HepG2 (cell line): ENCODE measurements around the gene COASY. TPM values are rescaled to one million over a fixed set of nuclear protein-coding genes. Genes with fewer than 3 reads are reported as not detected.

Experiments used
- ATM ChIP-seq: fragments of 450-650 bp; IDR thresholded peaks from 2 replicates; pipeline ENCODE4 v1.7.1; 2017; ENCODE audit warnings: mild to moderate bottlenecking, borderline replicate concordance
- EEA1 ChIP-seq: sonication (generic); formaldehyde crosslinking; IDR thresholded peaks from 2 replicates; pipeline ENCODE4 v1.5.1; 2020; ENCODE audit warnings: mild to moderate bottlenecking, missing genetic modification reagents, borderline replicate concordance
- EHMT2 ChIP-seq: fragments of 200-600 bp; sonication (generic); IDR thresholded peaks from 2 replicates; pipeline ENCODE4 v1.7.0; 2017; ENCODE audit warnings: antibody characterized with exemption, low read depth, low read length, borderline replicate concordance
- MBD4 ChIP-seq: IDR thresholded peaks from 2 replicates; pipeline ENCODE4 v1.6.1; 2012; ENCODE audit warnings: low read length, inconsistent platforms, borderline replicate concordance
- NFIB ChIP-seq: sonication (generic); formaldehyde crosslinking; IDR thresholded peaks from 2 replicates; pipeline ENCODE4 v1.9.0; 2021; ENCODE audit warnings: missing genetic modification reagents, mild to moderate bottlenecking, borderline replicate concordance
- NR3C1 ChIP-seq: sonication (generic); formaldehyde crosslinking; IDR thresholded peaks from 2 replicates; pipeline ENCODE4 v1.4.0; 2020; ENCODE audit warnings: missing genetic modification reagents
- RNF219 ChIP-seq: sonication (generic); formaldehyde crosslinking; IDR thresholded peaks from 2 replicates; pipeline ENCODE4 v1.5.0; 2020; ENCODE audit warnings: mild to moderate bottlenecking, missing genetic modification reagents
- SALL1 ChIP-seq: sonication (generic); formaldehyde crosslinking; IDR thresholded peaks from 2 replicates; pipeline ENCODE4 v1.8.0; 2022; ENCODE audit warnings: mild to moderate bottlenecking, missing genetic modification reagents
- U2AF1 ChIP-seq: fragments of 200-400 bp; formaldehyde crosslinking; optimal IDR thresholded peaks from 2 replicates; pipeline ENCODE3; 2017; ENCODE audit warnings: mild to moderate bottlenecking, low read depth, low read length
- ZFP82 ChIP-seq: sonication (generic); formaldehyde crosslinking; IDR thresholded peaks from 2 replicates; pipeline ENCODE4 v1.5.1; 2020; ENCODE audit warnings: mild to moderate bottlenecking, missing genetic modification reagents, borderline replicate concordance
- ZNF605 ChIP-seq: sonication (generic); formaldehyde crosslinking; IDR thresholded peaks from 2 replicates; pipeline ENCODE4 v1.8.0; 2022; ENCODE audit warnings: mild to moderate bottlenecking, missing genetic modification reagents
- ZNF724P ChIP-seq: sonication (generic); formaldehyde crosslinking; IDR thresholded peaks from 2 replicates; pipeline ENCODE4 v1.8.0; 2022; ENCODE audit warnings: missing genetic modification reagents, borderline replicate concordance
- ZNF740 ChIP-seq: sonication (generic); formaldehyde crosslinking; IDR thresholded peaks from 2 replicates; pipeline ENCODE4 v1.4.0; 2020; ENCODE audit warnings: missing genetic modification reagents
- ZNF800 ChIP-seq: sonication (generic); formaldehyde crosslinking; IDR thresholded peaks from 2 replicates; pipeline ENCODE4 v1.4.0; 2020; ENCODE audit warnings: missing genetic modification reagents
- polyA plus RNA-seq, 8 experiments: library from polyadenylated mRNA; depleted of rRNA in 3 of 8; stranded (reverse) in 7 of 8; unstranded in 1 of 8; fragments of >200 nt; fragmentation: Illumina TruSeq in 4 of 8; extraction: Trizol in 4 of 8; gene quantifications; 2 replicates each; pipeline versions ENCODE4 v1.2.1 to v1.2.3, GENCODE V29; 2011 to 2016; ENCODE audit warnings: low read depth in 4 of 8, missing spikeins in 1 of 8, mixed read lengths in 1 of 8; ENCODE audit not compliant: insufficient read depth in 1 of 8
- total RNA-seq, 5 experiments: library from RNA; depleted of rRNA; stranded (reverse); fragments of >200 nt; fragmentation: Illumina TruSeq; extraction: Trizol; gene quantifications; 2 replicates each; pipeline ENCODE4 v1.2.3, GENCODE V29; 2016; ENCODE audit warnings: low read depth in 1 of 5
- TF ChIP-seq, protein P1 (sequence below): sonication (generic); formaldehyde crosslinking; IDR thresholded peaks from 2 replicates; pipeline ENCODE4 v1.4.0; 2020; ENCODE audit warnings: low read depth, mild to moderate bottlenecking, missing genetic modification reagents
- TF ChIP-seq, protein P2 (sequence below), 2 experiments: sonication (generic) in 1 of 2; formaldehyde crosslinking in 1 of 2; IDR thresholded peaks; 2 replicates each; pipeline versions ENCODE4 v1.6.1 to v1.9.0; 2014 to 2022; ENCODE audit warnings: antibody characterized with exemption in 1 of 2, borderline replicate concordance in 1 of 2, inconsistent platforms in 1 of 2, low read depth in 1 of 2, missing genetic modification reagents in 1 of 2

Gene COASY
- total and polyA plus RNA-seq, 2 of the 13 experiments (the other 11 are each of a cell fraction or from before 2014, with no cell fraction given) = 90.7 to 125 TPM

DNA sequence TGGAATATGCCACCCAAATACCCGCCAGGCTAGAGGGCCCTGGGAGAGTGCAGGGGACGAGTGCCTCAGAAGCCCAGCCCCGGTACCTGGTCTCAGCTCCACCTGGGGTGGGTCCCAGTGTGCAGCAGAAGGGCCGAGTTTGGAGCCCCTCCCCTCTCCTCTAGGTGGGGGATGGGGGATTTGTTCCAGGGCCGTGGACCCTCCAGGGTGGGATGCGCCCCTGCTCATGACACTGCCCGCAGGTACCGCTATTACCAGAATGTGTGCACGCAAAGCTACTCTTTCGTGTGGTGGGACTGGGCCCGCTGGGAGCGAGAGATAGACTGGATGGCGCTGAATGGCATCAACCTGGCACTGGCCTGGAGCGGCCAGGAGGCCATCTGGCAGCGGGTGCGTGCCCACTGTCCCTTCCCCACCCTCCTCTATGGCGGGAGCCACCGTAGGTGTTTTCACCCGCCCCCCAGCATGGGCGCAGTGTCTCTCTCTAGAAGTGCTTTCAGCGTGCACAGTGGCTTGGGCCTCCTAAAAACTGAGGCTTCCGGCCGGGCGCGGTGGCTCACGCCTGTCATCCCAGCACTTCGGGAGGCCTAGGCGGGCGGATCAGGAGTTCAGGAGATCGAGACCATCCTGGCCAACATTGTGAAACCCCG, 24.7 kb upstream of the COASY start (continued):
- TF ChIP-seq RNF219 (CRISPR knock-in tag) = no peak
- no peak for TF ChIP-seq MBD4
- TF ChIP-seq, protein P1, sequence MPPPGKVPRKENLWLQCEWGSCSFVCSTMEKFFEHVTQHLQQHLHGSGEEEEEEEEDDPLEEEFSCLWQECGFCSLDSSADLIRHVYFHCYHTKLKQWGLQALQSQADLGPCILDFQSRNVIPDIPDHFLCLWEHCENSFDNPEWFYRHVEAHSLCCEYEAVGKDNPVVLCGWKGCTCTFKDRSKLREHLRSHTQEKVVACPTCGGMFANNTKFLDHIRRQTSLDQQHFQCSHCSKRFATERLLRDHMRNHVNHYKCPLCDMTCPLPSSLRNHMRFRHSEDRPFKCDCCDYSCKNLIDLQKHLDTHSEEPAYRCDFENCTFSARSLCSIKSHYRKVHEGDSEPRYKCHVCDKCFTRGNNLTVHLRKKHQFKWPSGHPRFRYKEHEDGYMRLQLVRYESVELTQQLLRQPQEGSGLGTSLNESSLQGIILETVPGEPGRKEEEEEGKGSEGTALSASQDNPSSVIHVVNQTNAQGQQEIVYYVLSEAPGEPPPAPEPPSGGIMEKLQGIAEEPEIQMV (CRISPR knock-in tag) = no peak
- no peak for TF ChIP-seq U2AF1
- 0 out of 2 replicates have a peak, but pooled peaks have one; percentile 41 for TF ChIP-seq ZNF605 (CRISPR knock-in tag)
- TF ChIP-seq EEA1 = no peak
- TF ChIP-seq ZNF724P (CRISPR knock-in tag) = no peak
- 0 out of 2 replicates have a peak, but pooled peaks have one; percentile 3 for TF ChIP-seq ZNF740 (CRISPR knock-in tag)
- TF ChIP-seq NR3C1 = no peak
- TF ChIP-seq ATM = no peak
- no peak for TF ChIP-seq NFIB (CRISPR knock-in tag)
- no peak for TF ChIP-seq EHMT2
- TF ChIP-seq ZNF800 (CRISPR knock-in tag) = no peak
- no peak for TF ChIP-seq SALL1
- TF ChIP-seq, protein P2, sequence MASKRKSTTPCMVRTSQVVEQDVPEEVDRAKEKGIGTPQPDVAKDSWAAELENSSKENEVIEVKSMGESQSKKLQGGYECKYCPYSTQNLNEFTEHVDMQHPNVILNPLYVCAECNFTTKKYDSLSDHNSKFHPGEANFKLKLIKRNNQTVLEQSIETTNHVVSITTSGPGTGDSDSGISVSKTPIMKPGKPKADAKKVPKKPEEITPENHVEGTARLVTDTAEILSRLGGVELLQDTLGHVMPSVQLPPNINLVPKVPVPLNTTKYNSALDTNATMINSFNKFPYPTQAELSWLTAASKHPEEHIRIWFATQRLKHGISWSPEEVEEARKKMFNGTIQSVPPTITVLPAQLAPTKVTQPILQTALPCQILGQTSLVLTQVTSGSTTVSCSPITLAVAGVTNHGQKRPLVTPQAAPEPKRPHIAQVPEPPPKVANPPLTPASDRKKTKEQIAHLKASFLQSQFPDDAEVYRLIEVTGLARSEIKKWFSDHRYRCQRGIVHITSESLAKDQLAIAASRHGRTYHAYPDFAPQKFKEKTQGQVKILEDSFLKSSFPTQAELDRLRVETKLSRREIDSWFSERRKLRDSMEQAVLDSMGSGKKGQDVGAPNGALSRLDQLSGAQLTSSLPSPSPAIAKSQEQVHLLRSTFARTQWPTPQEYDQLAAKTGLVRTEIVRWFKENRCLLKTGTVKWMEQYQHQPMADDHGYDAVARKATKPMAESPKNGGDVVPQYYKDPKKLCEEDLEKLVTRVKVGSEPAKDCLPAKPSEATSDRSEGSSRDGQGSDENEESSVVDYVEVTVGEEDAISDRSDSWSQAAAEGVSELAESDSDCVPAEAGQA (IDR thresholded peaks at IDR 0.05; ENCODE audit: low read depth) = no peak
- TF ChIP-seq, protein P2 (CRISPR knock-in tag; IDR thresholded peaks at IDR 0.05; ENCODE audit: borderline replicate concordance) = no peak
- TF ChIP-seq ZFP82 (CRISPR knock-in tag) = no peak
